ENCODE measurements around the gene STARD4.

DNA sequence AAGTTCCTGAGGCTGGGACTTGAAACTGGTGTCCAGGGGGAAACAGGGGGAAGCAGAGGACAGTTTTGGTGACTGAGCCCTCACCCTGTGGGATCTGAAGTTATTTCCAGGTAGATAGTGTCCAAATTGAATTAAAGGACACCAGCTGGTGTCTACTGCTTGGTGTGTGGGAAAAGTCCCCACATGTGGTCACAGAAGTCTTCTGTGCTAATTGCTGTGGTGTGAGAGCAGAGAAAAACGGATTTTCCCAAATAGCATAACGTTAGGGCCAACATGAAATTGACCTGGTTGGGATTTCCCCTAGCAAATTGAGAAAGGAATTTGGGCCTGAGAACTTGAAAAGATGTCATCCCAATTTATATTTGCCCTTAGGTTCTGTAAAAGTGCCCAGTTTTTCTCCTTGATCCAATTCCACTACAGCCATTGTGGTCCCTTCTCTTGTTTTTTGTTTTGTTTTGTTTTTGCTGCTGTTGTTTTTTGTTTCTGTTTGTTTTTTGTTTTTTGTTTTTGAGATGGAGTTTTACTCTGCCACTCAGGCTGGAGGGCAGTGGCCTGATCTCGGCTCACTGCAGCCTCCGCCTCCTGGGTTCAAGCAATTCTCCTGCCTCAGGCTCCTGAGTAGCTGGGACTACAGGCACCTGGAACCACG lies 5.6 kb upstream of the STARD4 start:
- TF ChIP-seq, protein P1, sequence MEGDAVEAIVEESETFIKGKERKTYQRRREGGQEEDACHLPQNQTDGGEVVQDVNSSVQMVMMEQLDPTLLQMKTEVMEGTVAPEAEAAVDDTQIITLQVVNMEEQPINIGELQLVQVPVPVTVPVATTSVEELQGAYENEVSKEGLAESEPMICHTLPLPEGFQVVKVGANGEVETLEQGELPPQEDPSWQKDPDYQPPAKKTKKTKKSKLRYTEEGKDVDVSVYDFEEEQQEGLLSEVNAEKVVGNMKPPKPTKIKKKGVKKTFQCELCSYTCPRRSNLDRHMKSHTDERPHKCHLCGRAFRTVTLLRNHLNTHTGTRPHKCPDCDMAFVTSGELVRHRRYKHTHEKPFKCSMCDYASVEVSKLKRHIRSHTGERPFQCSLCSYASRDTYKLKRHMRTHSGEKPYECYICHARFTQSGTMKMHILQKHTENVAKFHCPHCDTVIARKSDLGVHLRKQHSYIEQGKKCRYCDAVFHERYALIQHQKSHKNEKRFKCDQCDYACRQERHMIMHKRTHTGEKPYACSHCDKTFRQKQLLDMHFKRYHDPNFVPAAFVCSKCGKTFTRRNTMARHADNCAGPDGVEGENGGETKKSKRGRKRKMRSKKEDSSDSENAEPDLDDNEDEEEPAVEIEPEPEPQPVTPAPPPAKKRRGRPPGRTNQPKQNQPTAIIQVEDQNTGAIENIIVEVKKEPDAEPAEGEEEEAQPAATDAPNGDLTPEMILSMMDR (IDR thresholded peaks at IDR 0.05): no peak
- no peak for TF ChIP-seq POLR2A (IDR thresholded peaks at IDR 0.05)
